Fibroblast of the aortic adventitia (primary cell): ENCODE data around the gene TMEM271. TPM values are rescaled to one million over a fixed set of nuclear protein-coding genes. Genes with fewer than 3 reads are reported as not detected.

ENCODE experiments used
- DNase-seq: peaks from one replicate; pipeline ENCODE4 v3.0.0-alpha.2; 2010; ENCODE audit warnings: low read depth
- H3K4me3 ChIP-seq: 2 replicates; pipeline ENCODE4 v1.5.1; 2011; ENCODE audit warnings: low read depth, mild to moderate bottlenecking, control low read depth, low read length, moderate library complexity
- CTCF ChIP-seq: IDR thresholded peaks from 2 replicates; pipeline ENCODE4 v1.5.1; 2011; ENCODE audit warnings: mild to moderate bottlenecking, low read length, control low read depth, inconsistent platforms; ENCODE audit not compliant: insufficient read depth
- total RNA-seq: library from RNA; depleted of rRNA; stranded (reverse); fragments of >200 nt; gene quantifications from 2 replicates; pipeline ENCODE4 v1.2.3, GENCODE V29; 2012; ENCODE audit warnings: low replicate concordance

Gene TMEM271
- total RNA-seq, 1 donor = not detected

GRCh38 chr4:544386-545105, 31.5 kb downstream of the TMEM271 start:
- no peak overlapping the region for H3K4me3 ChIP-seq
- DNase-seq = no peak
- TF ChIP-seq CTCF = no peak

GRCh38 chr4:541271-541670, 34.8 kb downstream of the TMEM271 start:
- no peak overlapping the region for H3K4me3 ChIP-seq
- TF ChIP-seq CTCF = no peak
- no peak for DNase-seq

- DNase-seq = no peak
- H3K4me3 ChIP-seq = no peak overlapping the region
- TF ChIP-seq CTCF = no peak
Observed at GRCh38 chr4:538542-539142, 37.5 kb downstream of the TMEM271 start.

GRCh38 chr4:537436-538264, 38.4 kb downstream of the TMEM271 start:
- H3K4me3 ChIP-seq = no peak overlapping the region
- no peak for TF ChIP-seq CTCF
- DNase-seq = no peak

GRCh38 chr4:536351-536972, 39.6 kb downstream of the TMEM271 start:
- TF ChIP-seq CTCF = no peak
- H3K4me3 ChIP-seq = no peak overlapping the region
- DNase-seq = no peak

- H3K4me3 ChIP-seq = no peak overlapping the region
- DNase-seq = no peak
- no peak for TF ChIP-seq CTCF
Observed at GRCh38 chr4:535924-536281, 40.2 kb downstream of the TMEM271 start.
